Measurements from ENCODE around the gene FILIP1.

DNA sequence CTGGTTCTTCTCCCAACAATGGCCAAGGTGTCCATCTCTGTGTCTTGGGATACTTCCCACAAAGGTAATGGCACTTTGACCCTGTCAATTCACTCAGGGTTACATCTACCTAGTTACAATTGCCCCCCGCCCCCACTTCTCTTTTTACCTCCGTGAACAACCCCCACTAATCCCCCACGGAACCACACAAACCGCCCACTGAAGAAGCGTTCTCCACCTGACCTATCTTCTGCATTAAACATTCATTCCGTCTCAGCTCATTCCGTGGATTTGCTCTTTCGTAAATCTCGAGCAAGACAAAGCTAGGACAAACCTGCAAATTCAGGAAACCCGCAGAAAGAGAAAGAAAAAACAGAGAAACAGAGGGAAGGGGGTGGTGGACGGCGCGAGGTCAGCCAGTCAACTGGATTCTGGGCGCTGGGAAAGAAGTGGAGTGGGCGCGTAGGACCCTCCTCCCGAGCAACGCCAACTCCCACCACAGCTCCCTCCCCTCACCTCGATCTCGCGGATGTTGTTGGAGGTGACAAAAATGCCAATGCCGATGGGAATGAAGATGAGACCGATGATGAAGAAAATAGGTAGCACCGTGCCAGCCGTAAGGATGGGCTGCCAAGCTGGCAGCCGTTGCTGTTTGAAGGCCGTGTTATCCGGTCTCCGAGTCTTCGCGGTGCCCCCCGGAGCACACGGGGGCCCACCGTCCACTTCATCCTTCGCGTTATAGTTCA, 209.5 kb downstream of the FILIP1 start:
- TF ChIP-seq POLR2AphosphoS5 (IDR thresholded peaks at IDR 0.05) (no peak), POLR2A (IDR thresholded peaks at IDR 0.05) (no peak)
- TF ChIP-seq, protein P1, sequence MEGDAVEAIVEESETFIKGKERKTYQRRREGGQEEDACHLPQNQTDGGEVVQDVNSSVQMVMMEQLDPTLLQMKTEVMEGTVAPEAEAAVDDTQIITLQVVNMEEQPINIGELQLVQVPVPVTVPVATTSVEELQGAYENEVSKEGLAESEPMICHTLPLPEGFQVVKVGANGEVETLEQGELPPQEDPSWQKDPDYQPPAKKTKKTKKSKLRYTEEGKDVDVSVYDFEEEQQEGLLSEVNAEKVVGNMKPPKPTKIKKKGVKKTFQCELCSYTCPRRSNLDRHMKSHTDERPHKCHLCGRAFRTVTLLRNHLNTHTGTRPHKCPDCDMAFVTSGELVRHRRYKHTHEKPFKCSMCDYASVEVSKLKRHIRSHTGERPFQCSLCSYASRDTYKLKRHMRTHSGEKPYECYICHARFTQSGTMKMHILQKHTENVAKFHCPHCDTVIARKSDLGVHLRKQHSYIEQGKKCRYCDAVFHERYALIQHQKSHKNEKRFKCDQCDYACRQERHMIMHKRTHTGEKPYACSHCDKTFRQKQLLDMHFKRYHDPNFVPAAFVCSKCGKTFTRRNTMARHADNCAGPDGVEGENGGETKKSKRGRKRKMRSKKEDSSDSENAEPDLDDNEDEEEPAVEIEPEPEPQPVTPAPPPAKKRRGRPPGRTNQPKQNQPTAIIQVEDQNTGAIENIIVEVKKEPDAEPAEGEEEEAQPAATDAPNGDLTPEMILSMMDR (IDR thresholded peaks at IDR 0.05): no peak

All from stomach (tissue), 4 donors.